GM19467 (cell line): Measurements from ENCODE around the gene PICK1.
"Not testable (repeated sequence)": the region's sequence is repeated elsewhere in the genome, so short reads cannot be mapped to it uniquely, and the experiment has no call there.

Source experiments
- ATAC-seq: cut with Tn5 transposase; IDR thresholded peaks from one replicate; pipeline ENCODE4 v1.9.1; 2021; ENCODE audit warnings: mild to moderate bottlenecking, moderate library complexity; ENCODE audit not compliant: unreplicated experiment

The PICK1 gene

DNA sequence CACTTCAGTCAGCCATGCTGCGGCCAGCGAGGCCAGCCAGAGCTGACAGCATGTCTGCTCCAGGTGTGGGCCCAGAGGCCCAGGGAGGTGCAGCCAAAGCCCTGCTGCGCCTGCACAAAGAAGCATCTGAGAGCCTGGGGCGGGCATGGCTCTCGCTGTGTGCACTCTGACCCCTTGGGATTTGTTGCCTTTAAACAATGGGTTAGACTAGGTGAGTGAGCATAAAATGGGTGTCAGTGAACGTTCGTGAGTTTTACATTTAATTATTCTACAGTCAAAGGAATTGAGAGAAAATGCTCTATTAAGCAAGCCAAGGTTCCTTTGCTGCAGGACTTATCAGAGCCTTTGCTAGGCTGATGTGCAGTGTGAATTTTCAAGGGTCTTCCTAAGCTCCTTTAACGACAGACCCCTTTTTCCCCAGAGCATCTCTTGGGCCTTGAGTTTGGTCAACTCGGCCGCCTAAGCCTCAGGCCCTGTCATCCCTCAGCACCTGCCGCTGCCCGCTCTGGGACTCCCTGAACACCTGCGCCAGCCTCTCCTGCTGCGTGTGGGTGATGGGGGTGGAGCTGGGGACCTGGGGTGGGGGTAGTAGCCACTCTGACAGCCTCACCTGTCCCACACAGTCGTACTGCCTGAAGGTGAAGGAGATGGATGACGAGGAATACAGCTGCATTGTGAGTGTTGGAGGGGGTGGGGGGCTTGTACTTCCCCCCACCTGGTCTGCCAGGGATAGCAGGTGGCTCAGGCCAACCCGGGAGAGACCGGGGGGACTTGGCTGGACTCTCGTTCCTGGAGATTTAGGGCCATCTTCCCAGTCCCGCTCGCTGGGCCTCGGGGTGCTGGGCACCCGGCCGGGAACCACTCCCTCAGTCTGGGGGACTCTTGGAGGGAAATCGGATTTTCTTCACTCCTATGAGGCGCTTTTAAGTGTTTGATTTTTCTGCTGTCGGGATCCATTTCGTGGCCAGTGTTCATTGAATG is 16.2 kb downstream of the PICK1 start:
- no peak for ATAC-seq

DNA sequence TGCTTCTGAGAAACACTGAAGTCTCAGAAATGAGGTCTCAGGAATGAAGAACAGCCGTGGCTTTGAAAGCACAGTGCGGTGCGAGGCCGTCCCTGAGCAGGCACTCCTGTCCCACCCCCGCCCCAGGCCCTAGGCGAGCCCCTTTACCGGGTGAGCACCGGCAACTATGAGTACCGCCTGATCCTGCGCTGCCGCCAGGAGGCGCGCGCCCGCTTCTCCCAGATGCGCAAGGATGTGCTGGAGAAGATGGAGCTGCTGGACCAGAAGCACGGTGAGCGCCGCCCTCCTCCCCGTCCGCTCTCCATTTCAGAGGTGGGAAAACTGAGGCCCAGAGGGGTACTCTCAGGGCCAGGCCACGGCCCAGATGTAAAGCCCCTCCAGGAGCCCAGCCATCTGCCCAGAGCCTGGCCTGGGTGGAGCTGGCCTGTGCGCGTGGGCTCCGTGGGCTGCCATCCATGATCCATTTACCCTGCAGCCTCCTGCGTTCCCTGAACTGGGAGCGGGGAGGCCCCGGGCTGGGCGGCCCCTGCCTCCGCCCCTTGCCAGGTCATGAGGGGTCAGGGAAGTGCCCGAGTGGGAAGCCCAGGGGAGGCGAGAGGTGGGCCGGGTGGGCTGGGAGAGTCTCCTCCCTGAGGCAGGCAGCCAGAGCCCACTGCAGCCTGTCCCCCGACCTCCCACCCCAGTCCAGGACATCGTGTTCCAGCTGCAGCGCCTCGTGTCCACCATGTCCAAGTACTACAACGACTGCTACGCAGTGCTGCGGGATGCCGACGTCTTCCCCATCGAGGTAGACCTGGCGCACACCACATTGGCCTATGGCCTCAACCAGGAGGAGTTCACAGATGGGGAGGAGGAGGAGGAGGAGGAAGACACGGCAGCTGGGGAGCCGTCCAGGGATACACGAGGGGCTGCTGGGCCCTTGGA is 17.2 kb downstream of the PICK1 start:
- ATAC-seq = no peak

DNA sequence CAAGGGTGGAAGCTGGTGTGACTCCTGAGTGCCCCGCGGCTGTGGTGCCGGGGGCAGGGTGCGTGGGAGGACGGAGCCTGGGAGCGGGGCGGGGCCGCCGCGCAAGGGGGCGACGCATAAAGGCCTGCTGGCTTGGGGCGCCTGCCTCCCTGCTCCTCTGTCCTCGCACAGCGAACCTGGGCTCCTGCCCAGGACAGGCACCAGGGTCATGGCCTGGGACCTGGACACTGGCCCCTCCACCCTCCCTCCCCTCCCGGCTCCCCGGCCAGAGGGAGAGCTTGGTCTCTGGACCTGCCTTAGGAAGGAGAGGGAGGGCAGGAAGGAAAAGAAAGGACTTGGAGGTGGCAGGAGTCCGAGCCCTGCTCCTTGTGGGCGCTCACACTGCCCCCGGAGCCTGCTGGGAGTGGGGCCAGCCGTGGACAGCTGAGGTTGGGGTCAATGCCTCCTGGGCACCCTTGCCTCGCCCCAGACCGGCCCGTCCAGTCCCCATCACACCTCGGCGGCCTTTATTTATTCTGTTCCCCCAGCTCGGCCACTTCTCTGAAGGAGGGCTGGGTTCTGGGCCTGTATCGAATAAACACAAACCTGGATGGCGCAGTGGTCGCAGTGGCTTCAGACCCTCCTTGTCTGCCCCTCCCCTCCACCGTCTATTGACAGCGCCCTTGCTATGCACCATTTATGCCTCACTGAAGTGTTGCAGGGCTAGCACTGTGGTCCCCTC is 18.1 kb downstream of the PICK1 start:
- no peak for ATAC-seq

DNA sequence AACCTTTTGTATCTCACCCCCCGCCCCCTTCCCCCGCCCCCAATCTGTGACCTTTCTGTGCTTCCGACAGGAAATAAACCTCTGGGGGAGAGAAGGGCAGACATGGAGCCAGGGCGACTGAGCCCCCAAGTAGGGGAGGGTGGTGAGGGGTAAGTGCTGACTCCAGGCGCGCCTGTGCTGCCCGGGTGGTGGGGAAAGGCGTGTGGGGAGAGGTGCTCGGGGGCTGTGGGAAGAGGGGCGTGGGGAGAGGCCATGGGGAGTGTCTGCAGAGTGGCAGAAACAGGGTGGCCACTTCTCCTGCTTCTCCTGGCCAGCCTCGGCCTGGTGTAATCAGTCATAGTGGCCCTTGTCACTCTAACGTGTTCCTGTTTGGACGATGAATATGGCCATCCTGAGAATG is 18.8 kb downstream of the PICK1 start:
- ATAC-seq = no peak

DNA sequence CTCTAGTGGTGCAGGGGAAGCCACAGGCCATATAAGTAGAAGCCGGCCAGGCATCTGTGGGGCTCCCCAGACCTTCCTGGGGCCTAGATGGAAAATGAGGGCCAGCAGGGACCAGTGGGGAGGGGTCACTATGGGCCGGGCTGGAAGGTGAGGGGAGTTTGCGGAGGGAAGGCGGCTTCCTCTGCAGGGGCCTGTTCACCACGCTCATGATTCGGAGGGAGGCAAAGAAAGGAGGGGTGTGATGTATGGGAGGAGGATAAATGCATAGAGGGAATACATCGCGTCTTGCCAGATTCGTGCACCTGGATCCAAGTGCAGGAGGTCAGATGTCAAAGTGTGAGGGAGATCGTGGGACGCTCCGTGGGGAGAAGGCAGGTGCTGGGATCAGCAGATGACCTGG is 19.9 kb downstream of the PICK1 start:
- no peak for ATAC-seq

DNA sequence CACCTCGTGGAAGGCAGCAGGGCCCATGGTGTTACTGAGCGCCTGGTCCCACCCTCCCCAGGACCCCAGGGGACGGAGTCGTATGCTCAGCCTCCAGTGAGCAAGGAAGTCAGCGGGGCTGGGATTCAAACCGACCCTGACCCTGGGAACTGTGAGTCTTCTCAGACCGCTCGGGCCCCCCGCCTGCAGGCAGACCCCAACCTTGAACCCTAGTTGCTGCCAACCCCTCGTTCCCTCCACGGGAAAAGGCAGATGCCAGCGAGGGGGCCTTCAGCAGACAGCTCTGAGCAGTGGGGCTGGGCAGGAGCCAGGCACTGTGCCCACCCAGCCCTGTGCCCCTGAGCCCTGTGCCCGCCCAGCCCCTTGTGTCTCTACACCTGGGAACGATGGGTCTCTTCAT is 20.4 kb downstream of the PICK1 start:
- ATAC-seq = no peak

DNA sequence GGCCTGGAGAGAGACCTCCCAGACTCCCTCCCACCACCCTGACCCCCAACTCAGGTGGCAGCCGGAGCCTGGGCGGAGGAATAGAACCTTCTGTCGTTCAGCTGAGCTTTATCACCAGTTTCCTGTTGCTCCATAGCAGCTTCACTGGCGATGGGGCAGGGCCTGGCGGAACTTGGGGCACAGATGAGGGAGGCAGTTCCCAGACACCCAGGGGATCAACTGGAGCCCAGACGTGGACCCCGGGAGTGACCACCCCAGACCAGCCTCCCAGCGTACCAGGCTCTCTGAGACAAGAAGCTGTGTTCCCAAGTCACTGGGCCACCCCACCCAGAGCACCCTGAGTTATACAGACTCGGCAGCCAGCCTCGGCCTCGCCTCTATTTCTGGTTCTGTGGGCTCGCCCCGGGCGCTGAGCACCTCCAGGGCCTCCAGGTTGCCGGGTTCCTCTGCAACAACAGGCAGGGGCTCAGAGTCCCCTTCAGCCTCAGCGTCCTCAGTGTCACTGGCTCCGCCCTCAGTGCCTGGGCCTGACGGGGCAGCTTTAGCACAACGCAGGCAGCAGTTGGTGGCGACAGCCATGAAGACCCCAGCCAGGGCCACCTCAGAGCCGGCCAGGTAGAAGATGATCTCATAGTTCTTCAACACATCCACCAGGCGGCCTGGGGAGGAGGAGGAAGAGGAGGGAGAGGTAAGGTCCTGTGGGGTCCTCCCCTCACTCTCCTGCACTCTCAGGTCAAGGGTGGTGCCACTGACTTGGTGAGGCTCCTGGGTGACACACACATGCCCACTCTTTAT is 21.0 kb downstream of the PICK1 start:
- ATAC-seq = no peak

DNA sequence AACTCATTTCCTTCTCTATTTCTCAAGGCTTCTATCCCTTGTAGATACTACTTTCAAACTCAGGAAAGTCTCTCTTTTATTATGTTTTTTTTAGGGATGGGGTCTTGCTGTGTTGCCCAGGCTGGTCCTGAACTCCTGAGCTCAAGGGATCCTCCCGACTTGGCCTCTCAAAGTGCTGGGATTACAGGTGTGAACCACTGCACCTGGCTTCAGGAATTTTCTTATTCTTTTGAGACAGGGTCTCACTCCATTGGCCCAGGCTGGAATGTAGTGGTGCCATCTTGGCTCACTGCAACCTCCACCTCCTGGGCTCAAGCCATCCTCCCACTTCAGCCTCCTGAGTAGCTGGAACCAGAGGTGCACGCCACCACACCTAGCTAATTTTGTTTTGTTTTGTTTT is 22.0 kb downstream of the PICK1 start:
- not testable (repeated sequence) for ATAC-seq

DNA sequence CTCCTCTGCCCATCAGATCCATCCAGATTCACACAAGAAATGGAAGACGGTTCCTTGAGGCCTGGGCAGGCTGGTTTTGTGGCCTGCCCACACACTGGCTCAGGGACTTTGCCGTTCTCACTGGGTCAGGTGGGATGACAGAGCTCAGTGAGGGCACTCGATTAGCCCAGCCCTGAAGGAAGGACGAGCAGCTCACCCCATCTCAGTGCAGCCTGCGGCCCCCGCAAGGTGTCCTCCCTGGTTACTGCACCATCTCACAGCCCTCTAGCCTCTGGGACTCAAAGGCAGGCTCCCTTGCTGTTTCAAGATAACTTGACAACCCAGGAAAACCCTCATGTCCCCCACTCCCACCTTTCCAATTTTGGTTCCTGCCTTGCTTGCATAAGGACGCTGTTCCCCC is 22.6 kb downstream of the PICK1 start:
- ATAC-seq = no peak

DNA sequence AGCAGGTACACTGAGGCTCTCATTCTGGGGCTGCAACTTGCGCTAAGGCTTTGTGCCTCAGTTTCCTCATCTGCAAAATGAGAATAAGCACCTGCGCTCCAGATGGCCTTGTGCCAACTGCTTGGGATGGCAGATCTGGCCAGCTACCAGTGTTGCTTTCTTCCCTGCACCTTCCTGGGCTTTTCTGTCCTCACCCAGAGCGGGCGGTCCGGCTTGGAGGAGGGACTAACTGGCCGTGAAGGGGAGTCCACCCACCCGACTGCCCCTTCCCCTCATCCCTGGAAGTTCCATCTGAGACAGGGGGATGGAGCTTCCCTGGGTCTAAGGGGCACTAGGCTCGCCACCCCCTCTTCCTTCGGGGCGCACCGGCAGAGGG is 23.3 kb downstream of the PICK1 start:
- no peak for ATAC-seq

DNA sequence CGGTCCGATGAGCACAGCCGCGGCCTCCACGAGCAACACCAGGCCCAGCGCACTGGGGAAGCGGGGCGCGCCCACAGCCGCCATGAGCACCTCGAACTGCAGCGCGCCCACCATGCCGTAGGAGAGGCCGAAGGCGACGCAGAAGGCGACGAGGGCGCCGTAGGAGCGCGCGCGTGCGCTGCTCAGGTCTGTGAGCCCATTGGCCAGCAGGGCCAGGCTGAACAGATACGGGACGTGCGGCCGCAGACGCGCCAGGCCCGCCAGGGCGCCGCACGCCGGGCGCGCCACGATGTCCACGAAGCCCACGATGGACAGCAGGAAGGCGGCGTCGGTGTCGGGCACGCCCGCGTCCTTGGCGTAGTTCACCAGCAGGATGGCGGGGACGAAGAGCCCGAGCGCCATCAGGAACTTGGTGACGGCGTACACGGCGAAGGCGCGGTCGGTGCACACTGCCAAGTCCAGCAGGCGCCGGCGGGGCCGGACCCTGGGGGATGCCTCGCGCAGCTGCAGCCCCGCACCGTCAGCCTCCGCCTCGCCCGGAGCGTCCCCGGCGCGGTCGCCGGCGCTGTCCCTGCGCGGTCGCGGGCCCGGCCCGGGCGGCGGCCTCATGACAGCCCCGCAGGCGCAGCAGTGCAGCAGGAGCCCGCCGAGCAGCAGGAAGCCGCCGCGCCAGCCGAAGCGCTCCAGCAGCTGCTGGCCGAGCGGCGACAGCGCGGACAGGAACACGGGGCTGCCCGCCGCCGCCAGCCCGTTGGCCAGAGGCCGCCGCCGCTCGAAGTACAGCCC is 23.8 kb downstream of the PICK1 start:
- ATAC-seq = no peak

DNA sequence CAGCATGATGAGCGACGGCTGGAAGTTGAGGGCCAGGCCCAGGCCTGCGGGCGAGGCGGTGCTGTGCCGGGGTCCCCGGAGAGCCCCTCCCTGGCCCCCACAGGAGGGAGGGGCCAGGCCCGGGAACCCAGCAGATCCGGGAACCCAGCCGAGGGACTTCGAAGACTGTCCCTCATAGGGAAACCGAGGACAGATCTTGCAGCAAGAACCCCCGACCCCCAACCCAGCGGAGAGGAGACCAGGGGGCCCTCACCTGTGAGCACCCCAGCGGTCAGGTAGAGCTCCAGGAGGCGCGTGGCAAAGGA is 24.4 kb downstream of the PICK1 start:
- no peak for ATAC-seq

DNA sequence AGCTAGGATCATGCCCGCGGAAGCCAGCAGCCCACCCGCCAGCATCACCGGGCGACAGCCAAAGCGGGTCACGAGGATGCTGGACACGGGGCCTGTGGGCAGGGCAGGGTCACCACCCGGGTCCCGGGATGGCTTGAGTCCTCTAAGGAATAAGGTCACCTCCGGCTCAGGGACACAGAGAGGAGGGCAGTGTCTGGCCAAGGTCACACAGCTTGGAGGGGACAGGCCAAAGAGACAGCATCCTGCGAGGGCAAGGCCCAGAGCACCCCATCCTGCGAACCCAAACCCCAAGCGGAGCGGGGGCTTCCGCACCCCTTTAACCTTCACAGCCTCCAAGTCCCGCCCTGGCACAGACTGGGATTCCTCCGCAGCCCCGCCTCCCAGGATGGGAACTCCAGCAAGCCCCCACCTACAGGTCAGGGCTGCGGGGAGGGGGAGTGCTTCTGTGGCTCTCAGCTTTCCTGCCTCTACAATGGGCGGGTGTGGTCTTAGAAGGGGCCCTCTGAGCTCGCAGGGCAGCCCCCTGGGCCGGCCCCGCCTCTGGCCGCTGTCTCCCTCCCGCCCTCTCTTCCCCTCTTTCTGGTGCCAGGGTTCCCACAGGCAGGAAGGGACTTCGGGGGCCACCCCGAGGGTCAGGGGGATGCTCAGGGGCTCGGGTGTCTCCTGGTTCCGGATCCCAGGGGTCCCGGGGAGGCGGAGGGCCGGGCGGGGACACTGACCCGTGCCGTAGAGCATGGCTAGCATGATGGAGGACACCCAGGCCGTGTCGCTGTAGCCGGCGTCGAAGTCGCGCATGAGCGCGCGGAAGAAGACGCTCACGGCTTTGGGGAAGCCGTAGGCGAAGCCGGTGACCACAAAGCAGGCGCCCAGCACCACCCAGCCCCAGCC is 25.0 kb downstream of the PICK1 start:
- ATAC-seq = no peak

DNA sequence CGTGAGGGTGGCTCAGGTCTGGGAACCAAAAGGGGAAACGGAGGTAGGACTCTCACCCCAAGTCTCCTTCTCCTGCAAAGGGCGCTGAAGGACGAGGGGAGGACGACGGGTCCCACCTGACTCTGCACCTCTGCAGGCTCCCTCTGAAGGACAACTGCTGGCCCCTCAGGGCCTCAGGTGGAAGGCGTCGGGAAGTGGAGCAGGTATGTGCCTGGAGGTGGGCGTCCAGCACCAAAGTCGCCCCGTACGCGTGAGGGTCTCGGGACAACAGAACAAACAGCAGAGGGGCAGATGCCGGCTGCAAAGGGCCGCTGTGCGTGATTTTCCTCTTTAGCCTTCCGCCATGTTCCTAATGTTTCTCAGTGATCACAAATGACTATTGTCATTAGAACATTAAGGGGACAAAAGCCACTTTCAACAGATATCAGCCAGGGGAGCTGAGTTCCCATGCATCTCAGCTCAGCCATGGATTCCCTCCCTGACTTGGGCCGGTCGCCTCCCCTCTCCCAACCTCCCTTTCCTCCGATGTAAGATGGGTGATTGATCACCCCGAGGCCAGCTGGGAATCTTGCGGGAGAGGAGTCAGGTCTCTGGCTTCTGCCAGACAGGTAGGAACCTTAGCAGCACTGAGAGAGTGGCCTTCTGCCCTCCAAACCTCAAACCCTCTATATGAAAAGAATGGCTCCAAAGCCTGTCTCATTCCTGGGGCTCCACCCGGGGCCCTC is 25.9 kb downstream of the PICK1 start:
- no peak for ATAC-seq

DNA sequence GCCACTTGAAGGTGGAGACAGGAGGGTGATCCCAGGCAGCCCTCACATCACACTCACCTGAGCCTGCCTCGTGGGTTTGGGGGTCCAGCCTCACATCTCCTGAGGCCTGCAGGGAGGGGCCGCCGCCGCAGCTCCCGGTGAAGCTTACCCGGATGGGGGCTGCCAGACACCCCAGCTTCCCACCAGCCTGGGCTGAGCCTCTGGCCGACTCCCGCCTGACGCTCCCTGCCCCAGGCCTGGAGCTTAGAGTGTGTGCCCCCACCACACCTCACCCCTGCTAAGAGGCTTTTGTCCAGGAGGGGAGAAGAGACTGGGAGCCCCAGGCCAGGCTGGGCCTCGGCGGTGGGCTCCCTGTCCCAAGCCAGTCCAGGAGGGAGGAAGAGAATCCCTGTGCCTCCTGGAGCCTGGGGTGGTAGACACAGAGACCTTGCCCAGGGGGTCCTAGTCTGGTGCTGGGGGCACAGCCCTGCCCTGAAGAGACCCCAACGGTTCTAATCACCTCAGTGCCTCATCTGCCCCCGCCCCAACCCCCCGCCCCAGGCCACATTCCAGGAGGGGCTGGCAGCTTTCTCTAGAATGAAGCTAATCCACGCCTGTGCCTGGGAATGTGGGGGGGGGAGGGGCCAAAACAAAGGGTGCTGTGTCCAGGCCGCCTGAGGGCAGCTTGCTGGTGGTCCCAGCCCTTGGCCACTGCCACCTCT is 26.9 kb downstream of the PICK1 start, which contains the start of gene SLC16A8:
SLC16A8 (minus strand) TSS at position 254 of the 701 bp plus-strand sequence. CDS start 1,311 bp downstream, outside the sequence.
- no peak for ATAC-seq

DNA sequence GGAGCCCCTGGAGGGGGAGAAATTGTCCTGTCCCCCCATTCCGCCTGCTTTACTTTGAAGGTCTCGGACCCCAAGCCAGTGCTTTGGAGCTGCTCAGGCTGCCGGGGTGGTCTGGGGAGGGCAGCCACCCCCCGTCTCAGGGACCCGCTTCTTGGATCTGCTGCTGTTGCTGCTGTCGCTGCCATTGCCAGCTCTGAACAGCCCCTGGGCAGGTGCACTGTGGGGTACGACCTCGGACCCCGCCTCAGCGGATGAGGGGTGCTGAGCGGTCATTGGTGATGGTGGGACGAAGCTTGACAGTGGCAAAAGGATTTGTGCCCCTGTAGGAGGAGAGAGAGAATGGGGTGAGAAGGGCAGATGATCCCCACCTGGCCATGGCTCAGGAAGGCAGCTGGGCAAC is 27.9 kb downstream of the PICK1 start:
- no peak for ATAC-seq

DNA sequence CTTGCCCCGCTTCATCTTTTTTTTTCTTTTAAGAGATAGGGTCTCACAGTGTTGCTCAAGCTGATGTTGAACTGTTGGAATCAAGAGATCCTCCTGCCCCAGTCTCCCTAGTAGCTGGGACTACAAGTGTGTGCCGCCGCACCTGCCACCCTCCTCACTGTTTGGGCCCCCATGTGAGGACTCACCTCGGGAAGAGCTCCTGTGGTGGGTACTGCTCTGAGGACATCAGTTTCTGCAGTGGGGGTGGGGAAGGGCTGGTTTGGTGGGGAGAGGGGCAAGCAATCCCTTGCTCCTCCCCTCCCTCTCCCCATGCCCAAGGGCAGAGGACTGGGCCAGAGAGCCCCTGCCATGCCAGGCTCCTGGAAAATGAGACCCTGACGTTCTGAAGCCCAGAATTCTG is 28.3 kb downstream of the PICK1 start:
- no peak for ATAC-seq
